Measurements from ENCODE around the gene SPTB.
A peak's percentile ranks its signal among the peaks of the same experiment; 100 is the strongest.

SPTB gene

DNA sequence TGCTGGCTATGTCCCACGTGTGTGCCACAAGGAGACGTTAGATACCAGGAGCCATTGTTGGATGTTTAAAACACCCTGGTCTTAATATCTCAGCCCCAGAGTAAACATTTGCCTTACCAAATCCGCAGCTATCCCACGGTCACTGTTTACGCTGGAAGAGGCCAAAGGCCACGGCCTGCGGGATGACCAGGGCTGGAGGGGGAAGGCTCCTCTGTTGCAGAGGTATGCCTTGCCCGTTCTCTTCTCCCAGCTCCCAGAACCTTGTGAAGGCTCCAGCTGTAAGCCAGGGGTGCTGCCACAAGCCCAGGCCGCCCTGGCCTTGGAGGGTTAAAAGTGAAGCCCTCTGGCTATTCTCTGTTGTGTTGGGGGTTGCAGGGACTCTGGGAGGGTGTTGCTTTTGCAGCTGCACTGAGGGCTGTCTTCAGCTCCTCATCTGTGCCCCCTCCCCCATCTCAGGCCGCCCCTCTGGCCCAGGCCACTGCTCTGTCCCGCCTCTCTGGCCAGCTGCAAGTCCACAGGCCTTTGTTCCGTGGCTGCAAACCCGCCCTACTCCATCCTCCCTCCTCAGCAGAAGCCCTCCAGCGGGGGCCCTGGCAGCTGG lies 173.0 kb downstream of the SPTB start:
- no peak overlapping the region for H3K4me3 ChIP-seq (ENCODE audit: low read length)
- TF ChIP-seq ZNF274 (IDR thresholded peaks at IDR 0.05; ENCODE audit: low read depth, low read length), result no peak

DNA sequence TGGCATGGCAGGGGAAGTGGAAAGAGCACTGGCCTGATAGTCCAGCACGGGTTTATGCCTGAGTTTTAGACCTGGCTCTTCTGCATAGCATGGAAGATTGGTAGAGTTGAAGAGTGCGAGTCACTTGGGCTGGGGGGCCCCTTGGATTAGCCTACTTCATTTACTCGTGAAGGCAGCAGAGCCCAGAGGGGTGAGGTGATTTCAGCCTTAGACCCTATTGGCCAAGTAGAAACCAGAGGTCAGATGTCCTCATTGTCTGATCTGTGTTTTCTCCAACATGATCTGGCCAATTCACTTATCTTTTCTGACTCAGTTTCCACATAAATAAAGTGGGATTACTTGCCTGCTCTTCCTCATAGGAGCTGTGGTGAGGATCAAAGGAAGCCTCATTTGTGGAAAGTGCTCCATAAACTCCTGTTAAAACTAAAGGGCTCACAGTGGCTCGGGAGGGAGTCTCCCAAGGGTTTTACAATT lies 173.6 kb downstream of the SPTB start:
- H3K4me3 ChIP-seq (ENCODE audit: low read length), result no peak overlapping the region
- no peak for TF ChIP-seq ZNF274 (IDR thresholded peaks at IDR 0.05; ENCODE audit: low read depth, low read length)

GRCh38 chr14:64705381-64706118 lies 174.2 kb downstream of the SPTB start:
- peak overlapping the region; percentile 53; the same call in 1 of the 2 replicates for H3K4me3 ChIP-seq (ENCODE audit: low read length)
- no peak for TF ChIP-seq ZNF274 (IDR thresholded peaks at IDR 0.05; ENCODE audit: low read depth, low read length)

- H3K4me3 ChIP-seq (ENCODE audit: low read length), result peak overlapping the region; percentile 53
- TF ChIP-seq ZNF274 (IDR thresholded peaks at IDR 0.05; ENCODE audit: low read depth, low read length), result no peak
Observed at GRCh38 chr14:64704743-64705380, 174.8 kb downstream of the SPTB start.

- H3K4me3 ChIP-seq (ENCODE audit: low read length), result peak within 1 kb of the TSS; percentile 53
- no peak for TF ChIP-seq ZNF274 (IDR thresholded peaks at IDR 0.05; ENCODE audit: low read depth, low read length)
Observed at GRCh38 chr14:64704143-64704742, 175.5 kb downstream of the SPTB start, which contains the start of gene PLEKHG3. Gene PLEKHG3, plus strand, starts transcription at chr14:64704424. Its CDS starts 23,208 bp downstream, at chr14:64727632.

GRCh38 chr14:64703395-64704142 lies 176.1 kb downstream of the SPTB start:
- no peak for TF ChIP-seq ZNF274 (IDR thresholded peaks at IDR 0.05; ENCODE audit: low read depth, low read length)
- H3K4me3 ChIP-seq (ENCODE audit: low read length), result peak overlapping the region; percentile 53; the same call in 1 of the 2 replicates

DNA sequence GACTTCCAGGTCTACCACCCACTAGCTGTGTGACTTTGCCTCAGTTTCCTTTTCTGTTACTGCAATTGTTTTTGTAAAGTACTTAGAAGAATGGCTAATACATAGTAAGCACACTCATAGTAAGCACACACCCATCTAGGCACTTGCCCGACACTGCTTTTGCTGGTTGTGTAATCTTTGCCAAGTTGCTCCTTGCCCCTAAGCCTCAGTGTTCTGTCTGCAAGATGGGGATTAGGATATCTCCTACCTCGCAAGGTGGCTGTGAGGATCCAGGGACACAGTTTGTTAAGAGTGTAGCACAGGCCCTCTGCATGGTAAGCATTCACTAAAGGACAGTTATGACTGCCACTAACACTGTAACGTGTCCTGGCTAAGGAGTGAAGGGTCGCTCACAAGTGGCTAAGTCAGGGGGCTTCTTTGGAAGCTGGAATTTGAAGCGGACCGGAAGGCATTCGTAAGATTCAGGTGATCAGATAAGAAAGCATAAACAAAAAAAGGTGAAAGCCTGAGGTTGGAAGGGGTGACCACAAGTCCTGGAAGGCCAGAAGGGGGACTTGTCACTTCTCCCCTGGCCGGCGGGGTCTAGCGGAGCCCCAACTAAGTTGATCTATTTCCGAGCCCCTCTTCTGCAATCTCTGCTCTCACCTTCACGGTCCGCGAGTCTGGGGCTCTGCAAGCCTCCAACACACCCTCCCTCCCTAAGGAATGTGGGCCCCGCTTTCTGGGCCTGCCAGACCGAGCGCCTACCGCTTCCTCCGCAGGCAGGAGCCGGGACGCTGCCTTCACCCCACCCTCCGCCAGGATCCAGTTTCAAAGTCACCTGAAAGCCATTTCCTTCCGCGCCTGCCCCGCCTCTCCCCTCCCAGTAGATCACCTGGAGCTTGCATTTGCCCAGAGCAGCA lies 177.0 kb downstream of the SPTB start:
- no peak overlapping the region for H3K4me3 ChIP-seq (ENCODE audit: low read length)
- TF ChIP-seq ZNF274 (IDR thresholded peaks at IDR 0.05; ENCODE audit: low read depth, low read length), result no peak

- H3K4me3 ChIP-seq (ENCODE audit: low read length), result no peak overlapping the region
- TF ChIP-seq ZNF274 (IDR thresholded peaks at IDR 0.05; ENCODE audit: low read depth, low read length), result no peak
Observed at GRCh38 chr14:64701660-64702059, 178.0 kb downstream of the SPTB start.

DNA sequence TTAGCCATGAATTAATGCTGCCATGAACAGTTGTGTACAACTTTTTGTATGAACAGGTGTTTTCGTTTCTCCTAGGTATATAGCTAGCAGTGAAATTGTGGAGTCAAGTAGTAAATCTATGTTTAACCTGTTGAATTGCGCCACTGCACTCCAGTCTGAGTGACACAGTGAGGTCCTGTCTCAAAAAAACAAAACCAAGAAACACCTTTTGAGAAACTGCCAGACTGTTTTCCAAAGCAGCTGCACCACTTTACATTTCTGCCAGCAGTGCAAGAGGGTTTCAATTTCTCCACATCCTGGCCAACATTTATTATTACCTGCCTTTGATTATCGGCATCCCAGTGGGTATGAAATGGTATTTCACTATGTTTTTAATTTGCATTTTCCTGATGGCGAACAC lies 178.8 kb downstream of the SPTB start:
- no peak overlapping the region for H3K4me3 ChIP-seq (ENCODE audit: low read length)
- TF ChIP-seq ZNF274 (IDR thresholded peaks at IDR 0.05; ENCODE audit: low read depth, low read length), result no peak

DNA sequence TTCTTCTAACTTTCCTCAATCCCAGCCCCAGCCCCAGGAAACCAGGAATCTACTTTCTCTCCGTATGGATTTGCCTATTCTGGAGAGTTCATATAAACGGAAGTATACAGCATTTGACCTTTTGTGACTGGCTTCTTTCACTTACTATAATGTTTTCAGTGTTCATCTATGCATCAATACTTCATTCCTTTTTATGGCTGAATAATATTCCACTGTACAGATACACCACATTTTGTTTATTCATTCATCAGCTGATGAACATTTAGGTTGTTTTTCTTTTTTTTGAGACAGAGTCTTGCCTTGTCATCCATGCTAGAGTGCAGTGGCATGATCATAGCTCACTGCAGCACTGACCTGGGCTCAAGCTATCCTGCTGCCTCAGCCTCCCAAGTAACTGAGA lies 179.4 kb downstream of the SPTB start:
- H3K4me3 ChIP-seq (ENCODE audit: low read length), result no peak overlapping the region
- TF ChIP-seq ZNF274 (IDR thresholded peaks at IDR 0.05; ENCODE audit: low read depth, low read length), result no peak

GRCh38 chr14:64698903-64699302 lies 180.8 kb downstream of the SPTB start:
- TF ChIP-seq ZNF274 (IDR thresholded peaks at IDR 0.05; ENCODE audit: low read depth, low read length), result no peak
- H3K4me3 ChIP-seq (ENCODE audit: low read length), result no peak overlapping the region

- no peak for TF ChIP-seq ZNF274 (IDR thresholded peaks at IDR 0.05; ENCODE audit: low read depth, low read length)
- no peak overlapping the region for H3K4me3 ChIP-seq (ENCODE audit: low read length)
Observed at GRCh38 chr14:64696355-64696857, 183.3 kb downstream of the SPTB start.
